Measurements from ENCODE around the gene GPM6B.

- TF ChIP-seq CTCF (IDR thresholded peaks at IDR 0.05 in 8 of 11, conservative IDR thresholded peaks at IDR 0.05 in 3 of 11) (no peak), POLR2A (IDR thresholded peaks at IDR 0.05) (no peak), POLR2AphosphoS5 (IDR thresholded peaks at IDR 0.05) (no peak)
Measured at GRCh38 chrX:13824746-13825145, 7.9 kb upstream of the GPM6B start.
